Thymus (tissue), 11 donors: ENCODE results near the gene RNF17. TPM values are rescaled to one million over a fixed set of nuclear protein-coding genes. Genes with fewer than 3 reads are reported as not detected.

Experiments used
- DNase-seq, 9 donors: peaks; one replicate each; pipeline ENCODE4 v3.0.0-alpha.2; 2013; ENCODE audit warnings: low spot score in 9 of 9, low read depth in 6 of 9, missing footprints in 1 of 9
- H3K27ac ChIP-seq, 2 donors: one replicate each; pipeline ENCODE4 v1.5.1; 2013; ENCODE audit warnings: control low read depth in 1 of 2, low read depth in 1 of 2, low read length in 1 of 2, mild to moderate bottlenecking in 1 of 2, moderate library complexity in 1 of 2
- H3K27me3 ChIP-seq, 2 donors: one replicate each; pipeline ENCODE4 v1.5.1; 2013; ENCODE audit warnings: low read length in 1 of 2; ENCODE audit not compliant: control insufficient read depth in 2 of 2, insufficient read depth in 1 of 2
- H3K36me3 ChIP-seq, 2 donors: one replicate each; pipeline ENCODE4 v1.5.1; 2013; ENCODE audit warnings: low read length in 1 of 2, mild to moderate bottlenecking in 1 of 2, moderate library complexity in 1 of 2; ENCODE audit not compliant: control insufficient read depth in 2 of 2, insufficient read depth in 2 of 2
- H3K4me1 ChIP-seq, 2 donors: one replicate each; pipeline ENCODE4 v1.5.1; 2013; ENCODE audit warnings: low read length in 2 of 2; ENCODE audit not compliant: control insufficient read depth in 2 of 2, insufficient read depth in 2 of 2
- H3K4me3 ChIP-seq, 2 donors: one replicate each; pipeline ENCODE4 v1.5.1; 2013; ENCODE audit warnings: low read length in 2 of 2, control low read depth in 1 of 2, mild to moderate bottlenecking in 1 of 2
- H3K9me3 ChIP-seq, 2 donors: one replicate each; pipeline ENCODE4 v1.5.1; 2013; ENCODE audit warnings: low read length in 1 of 2, mild to moderate bottlenecking in 1 of 2; ENCODE audit not compliant: control insufficient read depth in 2 of 2, insufficient read depth in 1 of 2
- WGBS: extraction: QIAGEN DNeasy Blood & Tissue Kit; methylation state at CpG from one replicate; pipeline ENCODE4 v1.1.7; 2013; 5-methylcytosine and 5-hydroxymethylcytosine counted together
- polyA plus RNA-seq: library from polyadenylated mRNA; stranded (reverse); fragments of 200-250 nt; gene quantifications from one replicate; pipeline ENCODE4 v1.2.3, GENCODE V29; 2013
- total RNA-seq: library from RNA; stranded (reverse); fragments of 120-200 nt; gene quantifications from one replicate; pipeline ENCODE4 v1.2.4, GENCODE V29; 2013
- donor health status: healthy.

RNF17 gene
- total and polyA plus RNA-seq, 2 donors, result 0.05 to 0.34 TPM

GRCh38 chr13:24921881-24922280 lies 157.9 kb downstream of the RNF17 start:
- peak overlapping the region; percentile 80 to 88 for H3K4me3 ChIP-seq
- H3K4me1 ChIP-seq, result peaks cover 4 to 5% of the 10 kb centered on the region in 2 donors
- DNase-seq, result no peak
- H3K27me3 ChIP-seq, result no peaks in the 10 kb centered on the region
- no peaks in the 10 kb centered on the region for H3K36me3 ChIP-seq
- WGBS, result 41% methylated on average over 5 of the region's 5 CpGs
- no peaks in the 10 kb centered on the region for H3K9me3 ChIP-seq
- H3K27ac ChIP-seq, result no peak overlapping the region

GRCh38 chr13:24922387-24922744 lies 158.4 kb downstream of the RNF17 start:
- peak overlapping the region; percentile 80 to 88 for H3K4me3 ChIP-seq
- peak in 2 of 9 donors; percentile 13 to 15 for DNase-seq
- H3K36me3 ChIP-seq, result no peaks in the 10 kb centered on the region
- no peaks in the 10 kb centered on the region for H3K27me3 ChIP-seq
- WGBS, result under 1% methylated on average over 34 of the region's 34 CpGs
- H3K4me1 ChIP-seq, result peaks cover 4 to 5% of the 10 kb centered on the region in 2 donors
- no peak overlapping the region for H3K27ac ChIP-seq
- no peaks in the 10 kb centered on the region for H3K9me3 ChIP-seq

- Histone ChIP-seq H3K27ac (peak overlapping the region; percentile 91 to 94), H3K9me3 (no peaks in the 10 kb centered on the region), H3K36me3 (no peaks in the 10 kb centered on the region), H3K4me3 (peak overlapping the region; percentile 80 to 88), H3K27me3 (no peaks in the 10 kb centered on the region), H3K4me1 (peaks cover 4 to 5% of the 10 kb centered on the region in 2 donors)
- under 1% methylated on average over 60 of the region's 60 CpGs for WGBS
- DNase-seq, result peak; percentile 79 to 95 (median 86)
Observed at GRCh38 chr13:24922745-24923591, 159.0 kb downstream of the RNF17 start.

GRCh38 chr13:24925318-24926231 lies 161.6 kb downstream of the RNF17 start:
- no peak for DNase-seq
- H3K36me3 ChIP-seq, result no peaks in the 10 kb centered on the region
- peaks cover 3 to 7% of the 10 kb centered on the region in 2 donors for H3K27me3 ChIP-seq
- WGBS, result 97% methylated on average over 15 of the region's 15 CpGs
- no peak overlapping the region for H3K27ac ChIP-seq
- H3K4me1 ChIP-seq, result peaks cover 4 to 5% of the 10 kb centered on the region in 2 donors
- no peak overlapping the region for H3K4me3 ChIP-seq
- H3K9me3 ChIP-seq, result no peaks in the 10 kb centered on the region

GRCh38 chr13:24927810-24928404 lies 163.9 kb downstream of the RNF17 start:
- no peaks in the 10 kb centered on the region for H3K4me1 ChIP-seq
- H3K27me3 ChIP-seq, result peaks cover 13 to 24% of the 10 kb centered on the region in 2 donors
- no peaks in the 10 kb centered on the region for H3K36me3 ChIP-seq
- no peak overlapping the region for H3K27ac ChIP-seq
- WGBS, result 93% methylated on average over 4 of the region's 4 CpGs
- no peaks in the 10 kb centered on the region for H3K9me3 ChIP-seq
- no peak for DNase-seq
- no peak overlapping the region for H3K4me3 ChIP-seq

- no peak overlapping the region for H3K4me3 ChIP-seq
- no peaks in the 10 kb centered on the region for H3K36me3 ChIP-seq
- no peak overlapping the region for H3K27ac ChIP-seq
- peaks cover 16 to 30% of the 10 kb centered on the region in 2 donors for H3K27me3 ChIP-seq
- DNase-seq, result no peak
- WGBS, result 95% methylated on average over 1 of the region's 1 CpG
- no peaks in the 10 kb centered on the region for H3K9me3 ChIP-seq
- no peaks in the 10 kb centered on the region for H3K4me1 ChIP-seq
Observed at GRCh38 chr13:24929196-24929595, 165.2 kb downstream of the RNF17 start.

Other genes with a start within 250 kb of the RNF17 start
- gene ATP12A, start 83.8 kb upstream of the RNF17 start, total RNA-seq, result 0.28 TPM
- gene ATP12A, start 83.8 kb upstream of the RNF17 start, polyA plus RNA-seq, result 2.2 TPM